ENCODE results near the gene DHRS4.
"Not testable (repeated sequence)": the region's sequence is repeated elsewhere in the genome, so short reads cannot be mapped to it uniquely, and the experiment has no call there.

DHRS4 gene

GRCh38 chr14:23941669-23942068 lies 11.9 kb upstream of the DHRS4 start:
- DNase-seq, result no peak

DNA sequence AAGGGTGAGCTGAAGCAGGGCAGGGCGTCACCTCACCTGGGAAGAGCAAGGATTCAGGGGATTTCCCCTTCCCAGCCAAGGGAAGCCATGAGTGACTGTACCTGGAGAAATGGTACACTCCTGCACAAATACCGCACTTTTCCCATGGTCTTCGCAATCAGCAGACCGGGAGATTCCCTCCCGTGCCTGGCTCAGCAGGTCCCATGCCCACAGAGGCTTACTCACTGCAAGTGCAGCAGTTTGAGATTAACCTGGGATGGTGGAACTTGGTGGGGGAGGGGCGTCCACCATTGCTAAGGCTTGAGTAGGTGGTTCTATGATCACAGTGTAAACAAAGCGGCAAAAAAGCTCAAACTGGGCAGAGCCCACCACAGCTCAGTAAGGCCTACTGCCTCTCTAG lies 11.0 kb upstream of the DHRS4 start:
- DNase-seq, result no peak

DNA sequence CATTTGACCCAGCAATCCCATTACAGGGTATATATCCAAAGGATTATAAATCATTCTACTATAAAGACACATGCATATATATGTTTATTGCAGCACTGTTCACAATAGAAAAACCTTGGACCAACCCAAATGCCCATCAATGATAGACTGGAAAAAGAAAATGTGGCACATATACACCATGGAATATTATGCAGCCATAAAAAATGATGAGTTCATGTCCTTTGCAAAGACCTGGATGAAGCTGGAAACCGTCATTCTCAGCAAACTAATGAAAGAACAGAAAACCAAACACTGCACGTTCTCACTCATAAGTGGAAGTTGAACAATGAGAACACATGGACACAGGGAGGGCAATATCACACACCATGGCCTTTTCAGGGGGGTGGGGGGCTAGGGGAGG lies 4.5 kb upstream of the DHRS4 start:
- DNase-seq, result not testable (repeated sequence)

GRCh38 chr14:23950411-23951135 lies 3.0 kb upstream of the DHRS4 start:
- no peak for DNase-seq

GRCh38 chr14:23951136-23951466 lies 2.5 kb upstream of the DHRS4 start:
- DNase-seq, result not testable (repeated sequence)

DNA sequence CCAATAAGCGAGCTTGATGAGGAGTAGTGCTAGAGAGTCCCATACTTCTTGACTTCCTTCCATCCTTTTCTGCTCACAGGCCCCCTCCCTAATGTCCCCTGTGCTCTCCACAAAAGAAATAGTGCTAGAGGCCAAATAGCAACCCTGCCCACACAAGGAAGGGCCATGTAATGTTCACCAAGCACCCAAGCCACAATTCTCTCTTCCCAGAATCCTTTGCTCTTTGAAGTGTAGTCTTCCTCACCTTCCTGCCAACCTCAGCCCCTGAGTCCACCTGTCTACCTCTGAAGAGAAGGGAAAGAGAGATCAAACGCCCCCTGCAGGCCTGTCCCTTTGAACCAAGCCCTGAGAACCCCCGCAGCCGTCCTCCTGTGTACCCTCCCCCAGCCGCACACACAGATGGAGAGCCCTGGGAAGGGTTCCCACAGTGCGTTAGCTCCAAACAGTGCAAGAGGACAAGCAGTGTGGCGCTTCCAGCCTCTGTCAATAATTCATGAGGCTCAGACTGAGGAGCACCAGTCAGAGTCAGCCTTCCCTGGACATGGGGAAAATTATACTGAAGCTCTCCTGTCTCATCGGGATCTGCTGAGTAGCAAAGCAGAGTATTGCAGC lies 1.9 kb upstream of the DHRS4 start:
- DNase-seq, result peak; percentile 11

- DNase-seq, result not testable (repeated sequence)
Observed at GRCh38 chr14:23953116-23953463, 480 bp upstream of the DHRS4 start.

GRCh38 chr14:23954279-23954614 lies 677 bp downstream of the DHRS4 start:
- not testable (repeated sequence) for DNase-seq

- DNase-seq, result not testable (repeated sequence)
Observed at GRCh38 chr14:23954965-23955364, 1.4 kb downstream of the DHRS4 start.

DNA sequence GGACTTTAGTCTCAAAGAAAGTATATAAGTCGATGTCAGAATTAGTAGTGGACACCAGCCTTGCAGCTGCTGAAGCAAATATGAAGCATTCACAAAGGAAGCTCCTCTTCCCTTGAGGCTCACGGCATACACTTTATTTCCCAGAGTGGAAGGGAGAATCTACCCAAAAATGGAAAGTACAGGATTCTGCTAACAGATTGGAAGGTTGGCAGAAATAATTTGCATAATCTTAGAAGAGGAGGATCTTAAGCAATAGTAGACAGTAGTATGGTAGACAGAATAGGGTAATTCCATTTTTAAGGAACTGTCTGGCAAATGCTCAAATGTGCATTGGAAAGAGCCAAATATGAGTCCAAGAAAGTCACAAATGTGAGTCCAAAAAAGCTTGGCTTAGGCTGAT lies 2.2 kb downstream of the DHRS4 start:
- not testable (repeated sequence) for DNase-seq

DNA sequence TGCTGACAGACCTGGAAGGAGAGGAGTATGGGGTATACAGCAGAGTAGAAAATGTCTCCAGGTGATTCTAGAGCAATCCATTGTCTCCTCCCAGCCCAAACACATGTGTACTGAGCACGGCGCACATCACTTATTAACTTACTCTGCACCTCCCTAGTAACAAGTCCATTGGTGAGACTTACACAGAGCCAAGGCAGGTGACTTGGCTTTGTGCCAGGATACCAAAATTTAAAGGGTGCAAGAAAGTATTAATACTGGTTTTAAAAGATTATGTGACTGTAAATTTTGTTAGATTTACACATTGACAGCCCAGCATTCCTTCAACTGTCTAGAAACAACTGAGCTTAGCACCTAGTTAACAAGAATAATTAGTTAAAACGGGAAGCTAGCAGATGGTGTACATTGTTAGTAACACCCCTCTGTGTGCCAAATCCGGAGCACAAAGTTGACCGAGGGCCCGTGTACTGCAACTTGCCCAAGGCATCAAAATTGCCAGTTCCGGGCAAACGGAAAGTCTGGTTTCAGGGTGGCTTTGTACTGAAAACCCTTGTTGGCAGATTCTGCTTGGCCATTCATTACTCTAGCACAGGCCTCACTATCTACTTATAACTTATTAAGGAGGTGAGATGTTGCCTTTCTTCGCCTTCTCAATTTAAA lies 4.5 kb downstream of the DHRS4 start:
- DNase-seq, result not testable (repeated sequence)

GRCh38 chr14:23960899-23961298 lies 7.3 kb downstream of the DHRS4 start:
- not testable (repeated sequence) for DNase-seq

GRCh38 chr14:23961704-23962103 lies 8.1 kb downstream of the DHRS4 start:
- not testable (repeated sequence) for DNase-seq

- not testable (repeated sequence) for DNase-seq
Observed at GRCh38 chr14:23969130-23969480, 15.5 kb downstream of the DHRS4 start.

DNA sequence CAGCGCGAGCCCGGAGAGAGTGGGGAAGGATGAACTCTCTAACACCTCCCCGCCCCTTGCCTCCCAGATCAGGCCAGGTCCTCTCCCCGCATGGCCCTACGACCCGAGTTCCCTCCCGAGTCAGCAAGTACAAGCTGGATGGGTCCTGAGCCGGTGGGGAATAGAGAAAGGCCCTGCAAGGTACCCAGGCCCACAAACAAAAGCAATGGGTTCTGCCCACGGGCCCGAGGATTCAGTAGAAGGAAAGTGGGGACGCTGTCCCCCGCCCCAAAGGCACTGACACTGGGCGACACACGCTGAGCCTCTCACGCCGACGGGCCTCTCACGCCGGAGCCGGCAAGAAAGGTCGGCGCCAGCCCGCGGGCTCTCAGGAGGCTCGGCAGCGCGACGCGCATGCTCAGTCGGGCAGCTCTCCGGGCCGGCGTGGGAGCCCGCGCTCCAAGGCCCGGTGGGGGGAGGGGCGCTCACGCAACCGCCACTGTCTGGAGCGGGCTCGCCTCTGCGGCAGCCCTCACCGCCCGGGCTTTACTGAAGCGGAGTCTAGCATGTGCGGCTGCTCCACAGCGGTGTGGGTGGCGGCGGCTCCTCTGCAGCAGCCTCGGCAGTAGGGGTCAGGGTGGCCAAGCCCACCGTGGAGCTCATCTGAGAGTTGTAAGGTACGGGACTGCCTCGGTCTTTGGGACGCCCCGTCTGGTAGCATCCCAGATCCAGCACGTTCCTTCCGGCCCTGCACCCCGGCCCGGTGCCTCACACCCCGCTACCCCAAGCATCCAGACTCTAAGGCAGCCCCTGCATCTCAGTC lies 16.1 kb downstream of the DHRS4 start:
- DNase-seq, result peak; percentile 75

DNA sequence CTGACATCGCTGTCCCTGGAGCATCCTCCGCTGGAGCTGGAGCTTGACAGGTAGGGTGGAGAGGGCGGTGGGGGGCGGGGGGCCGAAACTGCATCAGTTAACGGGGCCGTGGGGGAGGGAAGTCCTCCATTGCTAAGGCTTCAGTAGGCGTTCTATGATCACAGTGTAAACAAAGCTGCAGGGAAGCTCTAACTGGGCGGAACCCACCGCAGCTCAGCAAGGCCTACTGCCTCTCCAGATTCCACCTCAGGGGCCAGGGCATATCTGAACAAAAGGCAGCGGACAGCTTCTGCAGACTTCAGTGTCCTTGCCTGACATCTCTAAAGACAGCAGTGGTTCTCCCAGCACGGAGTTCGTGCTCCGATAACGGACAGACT lies 16.7 kb downstream of the DHRS4 start:
- DNase-seq, result not testable (repeated sequence)

DNA sequence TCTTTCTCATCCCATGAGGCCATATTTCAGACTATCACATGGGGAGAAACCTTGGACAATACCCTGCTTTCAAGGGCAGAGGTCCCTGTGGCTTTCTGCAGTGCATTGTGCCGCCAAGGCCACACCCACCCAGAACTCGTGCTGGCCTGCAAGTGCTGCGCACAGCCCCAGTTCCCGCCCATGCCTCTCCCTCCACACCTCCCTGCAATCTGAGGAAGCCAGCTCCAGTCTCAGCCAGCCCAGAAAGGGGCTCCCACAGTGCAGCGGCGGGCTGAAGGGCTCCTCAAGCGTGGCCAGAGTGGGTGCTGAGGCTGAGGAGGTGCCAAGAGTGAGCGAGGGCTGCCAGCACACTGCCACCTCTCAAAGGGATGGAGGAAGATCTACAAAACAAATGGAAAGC lies 19.6 kb downstream of the DHRS4 start:
- DNase-seq, result not testable (repeated sequence)

DNA sequence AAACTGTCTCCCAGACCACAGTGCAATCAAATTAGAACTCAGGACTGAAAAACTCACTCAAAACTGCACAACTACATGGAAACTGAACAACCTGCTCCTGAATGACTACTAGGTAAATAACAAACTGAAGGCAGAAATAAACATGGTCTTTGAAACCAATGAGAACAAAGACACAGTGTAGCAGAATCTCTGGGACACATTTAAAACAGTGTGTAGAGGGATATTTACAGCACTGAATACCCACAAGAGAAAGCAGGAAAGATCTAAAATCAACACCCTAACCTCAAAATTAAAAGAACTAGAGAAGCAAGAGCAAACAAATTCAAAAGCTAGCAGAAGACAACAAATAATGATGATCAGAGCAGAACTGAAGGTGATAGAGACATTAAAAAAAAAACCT lies 20.5 kb downstream of the DHRS4 start:
- not testable (repeated sequence) for DNase-seq

DNA sequence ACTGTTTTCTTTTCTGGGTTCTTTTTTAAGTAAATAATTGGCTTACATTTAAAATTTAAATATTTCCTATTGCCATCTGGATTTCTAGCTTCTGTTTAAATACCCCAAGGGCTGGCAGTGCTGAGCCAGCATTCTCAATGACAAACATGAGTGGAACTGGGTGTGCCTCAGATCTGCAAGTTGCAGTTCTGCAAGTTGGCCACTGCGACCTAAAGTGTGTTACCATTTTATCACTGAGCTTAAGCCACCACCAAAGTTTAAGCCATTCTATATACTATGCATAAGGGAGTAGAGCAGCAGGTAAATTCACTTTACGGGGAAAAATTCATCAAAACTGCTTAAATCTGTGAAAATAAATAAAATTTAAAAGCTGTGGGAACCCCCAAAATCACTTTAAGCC lies 23.6 kb downstream of the DHRS4 start:
- not testable (repeated sequence) for DNase-seq

DNA sequence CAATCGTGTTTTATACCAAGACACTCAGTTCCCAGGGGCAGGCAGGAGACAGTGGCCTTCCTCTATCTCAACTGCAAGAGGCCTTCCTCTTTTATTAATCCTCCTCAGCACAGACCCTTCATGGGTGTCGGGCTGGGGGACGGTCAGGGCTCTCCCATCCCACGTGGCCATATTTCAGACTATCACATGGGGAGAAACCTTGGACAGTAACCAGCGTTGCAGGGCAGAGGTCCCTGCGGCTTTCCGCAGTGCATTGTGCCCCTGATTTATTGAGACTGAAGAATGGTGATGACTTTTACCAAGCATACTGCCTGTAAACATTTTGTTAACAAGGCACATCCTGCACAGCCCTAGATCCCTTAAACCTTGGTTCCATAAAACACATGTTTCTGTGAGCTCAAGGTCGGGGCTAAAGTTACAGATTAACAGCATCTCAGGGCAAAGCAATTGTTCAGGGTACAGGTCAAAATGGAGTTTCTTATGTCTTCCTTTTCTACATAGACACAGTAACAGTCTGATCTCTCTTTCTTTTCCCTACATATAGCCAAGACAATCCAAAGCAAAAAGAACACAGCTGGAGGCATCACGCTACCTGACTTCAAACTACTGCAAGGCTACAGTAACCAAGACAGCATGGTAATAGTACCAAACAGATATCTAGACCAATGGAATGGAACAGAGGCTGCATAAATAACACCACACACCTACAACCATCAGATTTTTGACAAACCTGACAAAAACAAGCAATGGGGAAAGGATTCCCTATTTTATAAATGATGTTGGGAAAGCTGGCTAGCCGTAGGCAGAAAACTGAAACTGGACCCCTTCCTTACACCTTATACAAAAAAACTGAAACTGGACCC lies 28.6 kb downstream of the DHRS4 start:
- not testable (repeated sequence) for DNase-seq

DNA sequence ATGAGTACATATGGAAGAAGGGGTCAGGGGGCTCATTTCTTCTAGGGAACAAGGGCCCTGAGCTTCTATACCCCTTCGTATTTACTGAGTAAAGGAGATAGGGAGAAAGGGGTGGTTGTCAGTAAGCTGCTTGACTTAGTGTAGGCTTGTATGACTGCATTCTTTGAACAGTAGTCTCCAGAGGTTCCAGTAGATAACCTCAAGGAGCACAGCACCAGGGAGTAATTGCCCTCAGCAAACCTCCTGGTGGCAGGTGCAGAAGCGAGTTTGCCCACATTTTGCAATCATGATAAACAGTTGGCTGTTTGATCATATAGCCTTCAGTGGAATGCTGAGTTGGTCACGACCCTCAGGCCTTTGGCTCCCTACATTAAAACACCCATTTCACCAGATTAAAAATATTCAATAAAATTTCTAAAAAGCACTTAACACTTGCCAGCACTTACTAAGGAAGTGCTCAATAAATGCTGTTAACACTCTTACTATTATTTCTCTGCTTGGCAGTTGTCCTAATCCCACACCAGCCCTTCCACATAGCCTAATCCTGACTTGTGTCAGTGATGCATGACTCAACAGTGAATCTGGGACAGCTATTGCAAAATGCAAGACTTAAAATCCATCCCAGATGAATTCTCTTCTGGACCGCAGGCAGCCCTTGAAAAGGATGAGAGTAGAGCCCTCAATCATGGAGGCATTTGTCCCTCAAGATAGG lies 31.5 kb downstream of the DHRS4 start:
- no peak for DNase-seq

- not testable (repeated sequence) for DNase-seq
Observed at GRCh38 chr14:23988223-23988606, 34.6 kb downstream of the DHRS4 start.

Measured in activated CD4-positive, alpha-beta T cell treated with anti-CD3 and anti-CD28 coated beads for 48 hours (primary cell).